Measurements from ENCODE around the gene NPPA.

The NPPA gene

DNA sequence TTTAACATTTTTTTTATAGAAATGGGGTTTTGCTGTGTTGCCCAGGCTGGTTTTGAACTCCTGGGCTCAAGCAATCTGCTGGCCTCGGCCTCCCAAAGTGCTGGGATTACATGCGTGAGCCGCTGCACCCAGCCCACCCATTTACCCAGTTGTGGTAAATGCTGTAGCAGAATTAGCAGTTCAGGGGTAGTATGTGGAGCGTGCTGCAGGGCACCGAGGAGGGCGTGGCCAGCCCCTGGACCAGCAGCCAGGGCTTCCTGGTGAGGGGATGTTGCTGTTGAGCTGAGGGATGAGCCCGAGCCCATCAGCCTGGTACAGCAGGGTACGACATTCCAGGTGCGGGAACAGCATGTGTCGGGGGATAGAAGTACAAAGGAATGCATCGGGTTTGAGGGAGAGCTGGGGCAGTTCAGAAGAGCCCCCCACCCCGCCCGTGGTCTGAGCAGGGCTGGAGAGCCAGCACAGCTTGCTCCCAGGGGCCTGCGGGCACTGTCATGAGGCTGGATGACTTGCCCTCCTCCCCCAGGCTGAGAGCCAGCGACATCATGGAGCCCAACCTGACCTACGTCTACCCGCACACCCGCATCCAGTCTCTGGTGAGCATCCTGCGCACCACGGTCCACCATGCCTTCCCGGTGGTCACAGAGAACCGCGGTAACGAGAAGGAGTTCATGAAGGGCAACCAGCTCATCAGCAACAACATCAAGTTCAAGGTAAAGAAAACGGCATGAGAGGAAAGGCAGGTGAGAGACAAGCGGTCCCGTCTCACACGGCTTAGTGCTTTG, 11.9 kb downstream of the NPPA start:
- no peak overlapping the region for H3K4me3 ChIP-seq (ENCODE audit: low read depth in 1 of 2, low read length in 2 of 2)
- H3K9me3 ChIP-seq (ENCODE audit: control insufficient read depth in 1 of 2, low read length in 2 of 2): no peaks in the 10 kb centered on the region
- H3K36me3 ChIP-seq (ENCODE audit: control insufficient read depth in 1 of 2, insufficient read depth in 2 of 2, low read length in 2 of 2): peaks cover 53 to 94% of the 10 kb centered on the region in 2 donors
- H3K9ac ChIP-seq (ENCODE audit: low read depth in 1 of 2, low read length in 2 of 2): no peak overlapping the region
- H3K27ac ChIP-seq (ENCODE audit: low read depth, low read length): no peak overlapping the region
- H3K4me1 ChIP-seq (ENCODE audit: control insufficient read depth in 1 of 2, insufficient read depth in 2 of 2, low read length in 2 of 2): peaks cover 0 to 5% of the 10 kb centered on the region in 2 donors
- H3K27me3 ChIP-seq (ENCODE audit: control insufficient read depth in 1 of 2, insufficient read depth in 2 of 2, low read length in 2 of 2): no peaks in the 10 kb centered on the region

- Histone ChIP-seq H3K4me1 (ENCODE audit: control insufficient read depth in 1 of 2, insufficient read depth in 2 of 2, low read length in 2 of 2) (peaks cover 0 to 5% of the 10 kb centered on the region in 2 donors), H3K27me3 (ENCODE audit: control insufficient read depth in 1 of 2, insufficient read depth in 2 of 2, low read length in 2 of 2) (no peaks in the 10 kb centered on the region), H3K9me3 (ENCODE audit: control insufficient read depth in 1 of 2, low read length in 2 of 2) (no peaks in the 10 kb centered on the region), H3K9ac (ENCODE audit: low read depth in 1 of 2, low read length in 2 of 2) (no peak overlapping the region), H3K36me3 (ENCODE audit: control insufficient read depth in 1 of 2, insufficient read depth in 2 of 2, low read length in 2 of 2) (peaks cover 52 to 92% of the 10 kb centered on the region in 2 donors), H3K27ac (ENCODE audit: low read depth, low read length) (no peak overlapping the region), H3K4me3 (ENCODE audit: low read depth in 1 of 2, low read length in 2 of 2) (no peak overlapping the region)
Observed at GRCh38 chr1:11833900-11834299, 13.7 kb downstream of the NPPA start.

GRCh38 chr1:11833497-11833896, 14.1 kb downstream of the NPPA start:
- Histone ChIP-seq H3K27ac (ENCODE audit: low read depth, low read length) (no peak overlapping the region), H3K9ac (ENCODE audit: low read depth in 1 of 2, low read length in 2 of 2) (no peak overlapping the region), H3K4me1 (ENCODE audit: control insufficient read depth in 1 of 2, insufficient read depth in 2 of 2, low read length in 2 of 2) (peaks cover 0 to 5% of the 10 kb centered on the region in 2 donors), H3K4me3 (ENCODE audit: low read depth in 1 of 2, low read length in 2 of 2) (no peak overlapping the region), H3K9me3 (ENCODE audit: control insufficient read depth in 1 of 2, low read length in 2 of 2) (no peaks in the 10 kb centered on the region), H3K27me3 (ENCODE audit: control insufficient read depth in 1 of 2, insufficient read depth in 2 of 2, low read length in 2 of 2) (no peaks in the 10 kb centered on the region), H3K36me3 (ENCODE audit: control insufficient read depth in 1 of 2, insufficient read depth in 2 of 2, low read length in 2 of 2) (peaks cover 55 to 93% of the 10 kb centered on the region in 2 donors)

DNA sequence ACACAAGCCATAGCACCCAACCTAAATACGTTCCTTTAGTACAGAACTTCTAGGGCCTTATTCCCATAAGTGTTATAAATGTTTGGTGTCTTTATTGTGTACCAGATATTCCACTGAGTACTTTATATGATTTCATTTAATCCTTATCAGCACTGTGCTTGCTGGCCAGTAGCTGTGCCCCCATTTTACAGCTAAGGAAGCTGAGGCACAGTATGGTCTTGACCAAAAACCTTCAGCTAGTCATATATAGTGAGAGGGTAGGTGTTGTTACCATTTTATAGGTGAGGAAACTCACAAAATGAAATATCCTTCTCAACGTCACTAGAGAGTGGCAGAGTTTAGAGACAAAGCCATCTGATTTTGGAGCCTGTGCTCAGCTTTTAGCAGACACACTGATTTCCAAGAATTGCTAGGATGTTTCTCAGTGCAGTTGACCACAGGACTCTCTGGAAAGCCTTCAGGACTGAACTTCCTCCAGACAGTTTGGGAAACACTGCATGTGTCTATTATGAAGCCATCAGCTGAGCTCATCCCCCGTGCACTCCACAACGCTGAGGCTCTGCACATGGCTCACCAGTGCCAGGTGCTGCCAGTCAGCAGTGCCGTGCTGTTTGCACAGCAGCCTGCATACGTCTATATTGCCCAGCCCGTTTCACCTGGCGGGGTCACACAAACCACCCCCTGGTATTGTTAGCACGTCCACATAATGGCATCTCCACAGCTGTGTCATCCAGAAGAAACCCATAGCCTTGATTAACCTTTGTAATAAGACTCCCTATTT, 15.4 kb downstream of the NPPA start:
- H3K4me1 ChIP-seq (ENCODE audit: control insufficient read depth in 1 of 2, insufficient read depth in 2 of 2, low read length in 2 of 2): peaks cover 0 to 5% of the 10 kb centered on the region in 2 donors
- H3K27ac ChIP-seq (ENCODE audit: low read depth, low read length): no peak overlapping the region
- H3K9ac ChIP-seq (ENCODE audit: low read depth in 1 of 2, low read length in 2 of 2): no peak overlapping the region
- peaks cover 56 to 91% of the 10 kb centered on the region in 2 donors for H3K36me3 ChIP-seq (ENCODE audit: control insufficient read depth in 1 of 2, insufficient read depth in 2 of 2, low read length in 2 of 2)
- H3K9me3 ChIP-seq (ENCODE audit: control insufficient read depth in 1 of 2, low read length in 2 of 2): no peaks in the 10 kb centered on the region
- no peaks in the 10 kb centered on the region for H3K27me3 ChIP-seq (ENCODE audit: control insufficient read depth in 1 of 2, insufficient read depth in 2 of 2, low read length in 2 of 2)
- no peak overlapping the region for H3K4me3 ChIP-seq (ENCODE audit: low read depth in 1 of 2, low read length in 2 of 2)

GRCh38 chr1:11828511-11828910, 19.1 kb downstream of the NPPA start:
- no peak overlapping the region for H3K27ac ChIP-seq (ENCODE audit: low read depth, low read length)
- peaks cover 40 to 89% of the 10 kb centered on the region in 2 donors for H3K36me3 ChIP-seq (ENCODE audit: control insufficient read depth in 1 of 2, insufficient read depth in 2 of 2, low read length in 2 of 2)
- H3K4me3 ChIP-seq (ENCODE audit: low read depth in 1 of 2, low read length in 2 of 2): no peak overlapping the region
- H3K9ac ChIP-seq (ENCODE audit: low read depth in 1 of 2, low read length in 2 of 2): no peak overlapping the region
- no peaks in the 10 kb centered on the region for H3K27me3 ChIP-seq (ENCODE audit: control insufficient read depth in 1 of 2, insufficient read depth in 2 of 2, low read length in 2 of 2)
- H3K4me1 ChIP-seq (ENCODE audit: control insufficient read depth in 1 of 2, insufficient read depth in 2 of 2, low read length in 2 of 2): no peaks in the 10 kb centered on the region
- H3K9me3 ChIP-seq (ENCODE audit: control insufficient read depth in 1 of 2, low read length in 2 of 2): no peaks in the 10 kb centered on the region

GRCh38 chr1:11826946-11827345, 20.6 kb downstream of the NPPA start:
- no peak overlapping the region for H3K27ac ChIP-seq (ENCODE audit: low read depth, low read length)
- H3K36me3 ChIP-seq (ENCODE audit: control insufficient read depth in 1 of 2, insufficient read depth in 2 of 2, low read length in 2 of 2): peaks cover 32 to 81% of the 10 kb centered on the region in 2 donors
- H3K9me3 ChIP-seq (ENCODE audit: control insufficient read depth in 1 of 2, low read length in 2 of 2): no peaks in the 10 kb centered on the region
- no peak overlapping the region for H3K4me3 ChIP-seq (ENCODE audit: low read depth in 1 of 2, low read length in 2 of 2)
- H3K9ac ChIP-seq (ENCODE audit: low read depth in 1 of 2, low read length in 2 of 2): no peak overlapping the region
- H3K27me3 ChIP-seq (ENCODE audit: control insufficient read depth in 1 of 2, insufficient read depth in 2 of 2, low read length in 2 of 2): no peaks in the 10 kb centered on the region
- no peaks in the 10 kb centered on the region for H3K4me1 ChIP-seq (ENCODE audit: control insufficient read depth in 1 of 2, insufficient read depth in 2 of 2, low read length in 2 of 2)

DNA sequence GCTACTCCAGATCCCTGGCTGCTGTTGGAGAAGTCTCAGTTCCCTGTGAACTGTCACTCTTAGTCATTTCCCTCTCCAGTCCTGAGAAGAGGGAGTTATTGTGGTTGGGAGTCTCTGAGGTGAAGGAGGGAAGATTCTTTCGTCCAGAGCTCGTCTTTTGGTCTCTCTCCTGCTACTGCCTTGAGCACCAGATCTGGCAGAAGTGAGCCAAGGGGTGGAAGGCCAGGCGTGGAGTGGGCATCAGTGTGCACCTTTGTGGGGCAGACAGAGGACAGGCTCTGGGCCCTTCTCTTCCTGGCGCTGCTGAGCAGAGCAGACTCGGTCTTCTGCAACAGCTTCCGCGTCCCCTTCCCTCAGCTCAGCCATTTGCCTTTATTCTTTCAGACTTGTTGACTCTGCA, 22.5 kb downstream of the NPPA start:
- Histone ChIP-seq H3K27me3 (ENCODE audit: control insufficient read depth in 1 of 2, insufficient read depth in 2 of 2, low read length in 2 of 2) (no peaks in the 10 kb centered on the region), H3K27ac (ENCODE audit: low read depth, low read length) (no peak overlapping the region), H3K9me3 (ENCODE audit: control insufficient read depth in 1 of 2, low read length in 2 of 2) (no peaks in the 10 kb centered on the region), H3K9ac (ENCODE audit: low read depth in 1 of 2, low read length in 2 of 2) (no peak overlapping the region), H3K4me1 (ENCODE audit: control insufficient read depth in 1 of 2, insufficient read depth in 2 of 2, low read length in 2 of 2) (no peaks in the 10 kb centered on the region), H3K4me3 (ENCODE audit: low read depth in 1 of 2, low read length in 2 of 2) (no peak overlapping the region), H3K36me3 (ENCODE audit: control insufficient read depth in 1 of 2, insufficient read depth in 2 of 2, low read length in 2 of 2) (peaks cover 31 to 70% of the 10 kb centered on the region in 2 donors)

DNA sequence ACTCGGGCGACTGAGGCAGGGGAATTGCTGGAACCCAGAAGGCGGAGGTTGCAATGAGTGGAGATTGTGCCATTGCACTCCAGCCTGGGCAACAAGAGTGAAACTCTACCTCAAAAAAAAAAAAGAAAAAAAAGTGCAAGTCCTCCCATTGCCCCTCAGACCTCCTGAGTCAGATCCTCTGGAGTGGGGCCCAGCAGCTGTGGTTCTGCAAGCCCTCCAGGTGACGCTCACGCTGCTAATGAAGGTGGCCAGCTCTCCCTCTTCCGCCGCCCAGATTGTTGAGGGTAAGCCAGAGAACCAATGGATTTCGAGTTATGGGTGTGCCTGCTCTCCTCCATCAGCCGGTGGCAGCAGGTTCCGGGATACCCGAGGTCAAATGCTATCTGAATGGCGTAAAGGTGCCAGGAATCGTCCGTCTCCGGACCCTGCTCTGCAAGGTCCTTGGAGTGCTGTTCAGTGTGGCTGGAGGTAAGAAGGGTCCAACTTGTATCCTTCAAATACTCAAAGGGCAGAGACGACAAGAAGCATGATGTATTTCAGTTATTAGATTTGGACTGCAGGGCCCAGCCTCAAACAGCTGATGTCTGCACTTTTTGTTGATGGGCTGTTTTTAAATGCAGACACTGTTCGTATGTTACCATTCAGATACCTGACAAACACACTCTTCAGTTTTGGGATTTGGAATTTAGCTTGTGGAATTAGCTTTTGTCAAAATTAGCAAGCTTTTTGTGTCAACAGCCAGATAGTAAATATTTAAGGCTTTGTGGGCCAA, 24.0 kb downstream of the NPPA start:
- H3K27me3 ChIP-seq (ENCODE audit: control insufficient read depth in 1 of 2, insufficient read depth in 2 of 2, low read length in 2 of 2): no peaks in the 10 kb centered on the region

GRCh38 chr1:11822091-11822490, 25.5 kb downstream of the NPPA start:
- no peak overlapping the region for H3K9ac ChIP-seq (ENCODE audit: low read depth in 1 of 2, low read length in 2 of 2)
- H3K27me3 ChIP-seq (ENCODE audit: control insufficient read depth in 1 of 2, insufficient read depth in 2 of 2, low read length in 2 of 2): no peaks in the 10 kb centered on the region
- peaks cover 0 to under 1% of the 10 kb centered on the region in 2 donors for H3K4me1 ChIP-seq (ENCODE audit: control insufficient read depth in 1 of 2, insufficient read depth in 2 of 2, low read length in 2 of 2)
- no peak overlapping the region for H3K27ac ChIP-seq (ENCODE audit: low read depth, low read length)
- peaks cover 16 to 64% of the 10 kb centered on the region in 2 donors for H3K36me3 ChIP-seq (ENCODE audit: control insufficient read depth in 1 of 2, insufficient read depth in 2 of 2, low read length in 2 of 2)
- H3K9me3 ChIP-seq (ENCODE audit: control insufficient read depth in 1 of 2, low read length in 2 of 2): no peaks in the 10 kb centered on the region
- H3K4me3 ChIP-seq (ENCODE audit: low read depth in 1 of 2, low read length in 2 of 2): no peak overlapping the region

More for the DNA sequence above, 24.0 kb downstream of the NPPA start:
- Histone ChIP-seq H3K27ac (ENCODE audit: low read depth, low read length) (no peak overlapping the region), H3K9me3 (ENCODE audit: control insufficient read depth in 1 of 2, low read length in 2 of 2) (no peaks in the 10 kb centered on the region), H3K9ac (ENCODE audit: low read depth in 1 of 2, low read length in 2 of 2) (no peak overlapping the region), H3K4me3 (ENCODE audit: low read depth in 1 of 2, low read length in 2 of 2) (no peak overlapping the region), H3K4me1 (ENCODE audit: control insufficient read depth in 1 of 2, insufficient read depth in 2 of 2, low read length in 2 of 2) (no peaks in the 10 kb centered on the region), H3K36me3 (ENCODE audit: control insufficient read depth in 1 of 2, insufficient read depth in 2 of 2, low read length in 2 of 2) (peaks cover 17 to 69% of the 10 kb centered on the region in 2 donors)

GRCh38 chr1:11817192-11817591, 30.4 kb downstream of the NPPA start:
- Histone ChIP-seq H3K27me3 (ENCODE audit: control insufficient read depth in 1 of 2, insufficient read depth in 2 of 2, low read length in 2 of 2) (no peaks in the 10 kb centered on the region), H3K36me3 (ENCODE audit: control insufficient read depth in 1 of 2, insufficient read depth in 2 of 2, low read length in 2 of 2) (peaks cover 18 to 54% of the 10 kb centered on the region in 2 donors), H3K9ac (ENCODE audit: low read depth in 1 of 2, low read length in 2 of 2) (no peak overlapping the region), H3K4me3 (ENCODE audit: low read depth in 1 of 2, low read length in 2 of 2) (no peak overlapping the region), H3K4me1 (ENCODE audit: control insufficient read depth in 1 of 2, insufficient read depth in 2 of 2, low read length in 2 of 2) (peaks cover 3 to 4% of the 10 kb centered on the region in 2 donors), H3K27ac (ENCODE audit: low read depth, low read length) (no peak overlapping the region), H3K9me3 (ENCODE audit: control insufficient read depth in 1 of 2, low read length in 2 of 2) (no peaks in the 10 kb centered on the region)

Measured in duodenal mucosa (tissue), 2 donors.